Immature natural killer cell (primary cell): ENCODE measurements around the gene PCBP3. TPM values are rescaled to one million over a fixed set of nuclear protein-coding genes. Genes with fewer than 3 reads are reported as not detected.
"Not testable (repeated sequence)": the region's sequence is repeated elsewhere in the genome, so short reads cannot be mapped to it uniquely, and the experiment has no call there.

Experiments
- DNase-seq, 3 donors: peaks; one replicate each; pipeline ENCODE4 v3.0.0; 2022; ENCODE audit warnings: mixed read lengths in 1 of 3
- H3K27ac Mint-ChIP-seq, 6 donors: one replicate each; pipeline ENCODE4 v1.8.0; 2020; ENCODE audit warnings: mixed read lengths in 6 of 6, mild to moderate bottlenecking in 5 of 6, inconsistent platforms in 4 of 6, moderate library complexity in 3 of 6
- H3K27me3 Mint-ChIP-seq, 3 donors: one replicate each; pipeline ENCODE4 v1.8.0; 2020 to 2021; ENCODE audit warnings: low read depth in 3 of 3, mild to moderate bottlenecking in 3 of 3, mixed read lengths in 3 of 3, moderate library complexity in 3 of 3, inconsistent platforms in 1 of 3
- H3K36me3 Mint-ChIP-seq, 3 donors: one replicate each; pipeline ENCODE4 v1.8.0; 2020; ENCODE audit warnings: mixed read lengths in 3 of 3, inconsistent platforms in 2 of 3, mild to moderate bottlenecking in 2 of 3
- H3K4me1 Mint-ChIP-seq, 2 donors: one replicate each; pipeline ENCODE4 v1.8.0; 2020; ENCODE audit warnings: inconsistent platforms in 2 of 2, mild to moderate bottlenecking in 2 of 2, mixed read lengths in 2 of 2, moderate library complexity in 1 of 2
- H3K4me3 Mint-ChIP-seq, 5 donors: one replicate each; pipeline ENCODE4 v1.8.0; 2020; ENCODE audit warnings: mild to moderate bottlenecking in 5 of 5, mixed read lengths in 5 of 5, inconsistent platforms in 3 of 5, moderate library complexity in 3 of 5
- H3K9me3 Mint-ChIP-seq, 6 donors: one replicate each; pipeline ENCODE4 v1.8.0; 2020; ENCODE audit warnings: mild to moderate bottlenecking in 6 of 6, mixed read lengths in 6 of 6, inconsistent platforms in 4 of 6, moderate library complexity in 3 of 6
- polyA plus RNA-seq, 3 donors: library from polyadenylated mRNA; unstranded; fragments of 300-500 nt; fragmentation: Illumina TruSeq; gene quantifications; one replicate each; pipeline ENCODE4 v1.2.3, GENCODE V29; 2021

The PCBP3 gene
- polyA plus RNA-seq, 3 donors from 2014 or later = 0.27 to 0.71 TPM; not detected in 1

DNA sequence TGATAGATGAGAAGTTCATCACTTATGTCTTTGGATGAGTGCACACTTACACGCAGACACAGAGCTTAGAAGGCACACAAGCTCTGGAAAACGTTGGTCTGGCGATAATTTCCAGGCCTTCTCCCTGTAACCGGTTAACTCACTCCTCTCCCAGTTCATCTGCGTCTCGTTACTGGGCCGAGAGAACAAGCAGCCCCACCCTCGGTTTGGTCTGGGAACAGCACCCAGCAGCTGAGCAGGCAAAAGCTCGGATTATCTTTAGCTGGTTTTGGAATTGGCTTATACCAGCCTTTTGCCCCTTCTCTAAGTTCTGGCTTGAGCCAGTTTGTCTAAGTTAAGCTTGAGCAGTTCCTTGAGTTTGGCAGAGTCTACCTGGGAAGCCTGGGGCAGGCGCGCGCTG lies 310.7 kb downstream of the PCBP3 start:
- no peak for DNase-seq
- peaks cover 0 to 5% (median 0%) of the 10 kb centered on the region in 6 donors for H3K9me3 Mint-ChIP-seq
- H3K4me1 Mint-ChIP-seq = peaks cover 2 to 5% of the 10 kb centered on the region in 2 donors
- H3K4me3 Mint-ChIP-seq = no peak overlapping the region
- peaks cover 5% of the 10 kb centered on the region in 3 donors for H3K27me3 Mint-ChIP-seq
- H3K36me3 Mint-ChIP-seq = peaks cover 0 to 3% (median 0%) of the 10 kb centered on the region in 3 donors
- no peak overlapping the region for H3K27ac Mint-ChIP-seq

DNA sequence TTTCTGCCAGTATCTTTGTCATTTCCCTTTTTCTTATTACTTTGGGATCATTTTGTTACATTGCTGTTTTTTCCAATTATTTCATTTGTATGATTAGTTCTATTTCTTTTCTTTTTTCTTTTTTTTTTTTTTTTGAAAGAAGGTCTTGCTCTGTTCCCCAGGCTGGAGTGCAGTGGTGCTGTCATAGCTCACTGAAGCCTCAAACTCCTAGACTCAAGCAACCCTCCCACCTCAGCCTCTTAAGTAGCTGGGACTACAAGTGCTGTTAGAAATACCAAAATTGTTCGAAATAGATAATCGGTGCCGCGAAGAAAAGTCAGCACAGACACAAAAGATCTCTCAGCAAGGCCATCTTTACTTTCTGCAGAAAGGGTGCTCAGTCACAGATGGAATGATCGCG lies 311.4 kb downstream of the PCBP3 start:
- H3K36me3 Mint-ChIP-seq = peaks cover 0 to 3% (median 0%) of the 10 kb centered on the region in 3 donors
- no peak overlapping the region for H3K27ac Mint-ChIP-seq
- no peak for DNase-seq
- peaks cover 0 to 5% (median 0%) of the 10 kb centered on the region in 6 donors for H3K9me3 Mint-ChIP-seq
- H3K4me3 Mint-ChIP-seq = no peak overlapping the region
- H3K27me3 Mint-ChIP-seq = peaks cover 5 to 7% (median 5%) of the 10 kb centered on the region in 3 donors
- H3K4me1 Mint-ChIP-seq = peaks cover 2 to 6% of the 10 kb centered on the region in 2 donors

DNA sequence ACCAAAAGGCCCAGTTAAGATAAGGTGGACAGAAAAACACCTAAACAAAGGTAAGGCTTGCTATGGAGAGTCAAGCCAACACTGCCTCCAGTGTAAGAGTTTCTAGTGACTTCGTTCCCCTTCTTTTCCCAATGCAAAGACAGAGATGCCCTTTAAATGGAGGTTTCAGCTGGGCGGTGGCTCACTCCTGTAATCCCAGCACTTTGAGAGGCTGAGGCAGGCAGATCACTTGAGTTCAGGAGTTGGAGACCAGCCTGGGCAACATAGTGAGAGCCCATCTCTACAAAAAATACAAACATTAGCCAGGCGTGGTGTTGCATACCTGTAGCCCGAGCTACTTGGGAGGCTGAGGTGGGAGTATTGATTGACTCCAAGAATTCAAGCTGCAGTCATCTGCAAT lies 314.0 kb downstream of the PCBP3 start:
- Mint-ChIP-seq H3K4me3 (no peak overlapping the region), H3K9me3 (peaks cover 0 to 5% (median 0%) of the 10 kb centered on the region in 6 donors), H3K27me3 (peaks cover 5 to 10% (median 7%) of the 10 kb centered on the region in 3 donors)

DNA sequence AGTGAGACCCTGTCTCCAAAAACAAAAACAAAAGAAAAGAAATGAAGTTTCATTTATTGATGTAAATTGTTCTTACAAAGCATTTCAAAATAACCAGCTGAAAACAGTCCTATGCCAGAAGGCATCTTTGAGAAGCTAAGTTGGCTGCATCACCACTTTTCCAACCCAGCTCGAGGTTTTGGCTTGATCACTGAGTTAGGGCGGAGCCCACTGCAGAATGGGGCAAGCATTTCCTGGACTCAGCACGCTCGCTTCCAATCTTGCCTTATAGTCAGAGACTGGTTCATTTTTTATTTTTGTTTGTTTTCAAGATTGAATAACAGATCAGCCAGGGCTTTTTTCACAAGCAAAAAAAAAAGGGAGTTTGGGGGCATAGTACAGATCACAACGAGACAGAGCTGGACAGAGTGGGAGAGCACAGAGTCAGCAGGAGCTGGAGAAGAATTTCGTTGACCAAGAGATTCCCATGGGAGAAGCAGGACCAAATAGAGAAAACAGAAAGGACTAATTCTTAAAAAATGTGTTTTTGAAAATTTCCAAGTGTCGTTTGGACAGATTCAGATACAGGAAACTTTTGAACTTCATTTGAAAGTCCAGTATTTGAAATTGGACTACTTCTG lies 314.6 kb downstream of the PCBP3 start:
- no peak overlapping the region for H3K27ac Mint-ChIP-seq
- H3K27me3 Mint-ChIP-seq = peaks cover 5 to 10% (median 7%) of the 10 kb centered on the region in 3 donors
- peaks cover 2 to 6% of the 10 kb centered on the region in 2 donors for H3K4me1 Mint-ChIP-seq
- H3K9me3 Mint-ChIP-seq = peaks cover 0 to 2% (median 0%) of the 10 kb centered on the region in 6 donors
- no peak for DNase-seq
- peaks cover 0 to 4% (median 3%) of the 10 kb centered on the region in 3 donors for H3K36me3 Mint-ChIP-seq
- no peak overlapping the region for H3K4me3 Mint-ChIP-seq

More for the DNA sequence above, 314.0 kb downstream of the PCBP3 start:
- Mint-ChIP-seq H3K27ac (no peak overlapping the region), H3K36me3 (peaks cover 0 to 4% (median 3%) of the 10 kb centered on the region in 3 donors), H3K4me1 (peaks cover 2 to 6% of the 10 kb centered on the region in 2 donors)
- no peak for DNase-seq

DNA sequence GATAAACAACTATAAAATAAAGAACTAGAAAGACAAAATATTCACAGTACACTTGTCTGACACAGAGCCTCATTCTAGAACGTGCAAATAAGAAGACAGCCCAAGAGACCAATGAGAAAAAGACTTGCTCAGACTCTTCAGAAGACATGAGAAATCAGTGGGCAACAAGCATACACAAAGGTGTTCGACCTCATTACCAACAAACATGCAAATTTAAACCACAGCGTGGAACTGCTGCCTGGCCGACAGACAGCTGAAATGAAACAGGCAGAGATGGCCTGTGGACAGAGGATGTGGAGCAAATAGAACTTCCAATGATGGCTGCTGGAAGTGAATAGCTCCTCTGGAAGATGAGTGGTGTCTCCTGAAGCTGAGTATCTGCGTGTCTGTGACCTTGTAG lies 315.7 kb downstream of the PCBP3 start:
- Mint-ChIP-seq H3K9me3 (peaks cover 0 to 5% (median 2%) of the 10 kb centered on the region in 6 donors), H3K4me1 (peaks cover 2 to 6% of the 10 kb centered on the region in 2 donors), H3K4me3 (no peak overlapping the region), H3K36me3 (peaks cover 0 to 8% (median 4%) of the 10 kb centered on the region in 3 donors), H3K27ac (no peak overlapping the region), H3K27me3 (peaks cover 7 to 10% (median 7%) of the 10 kb centered on the region in 3 donors)
- no peak for DNase-seq

DNA sequence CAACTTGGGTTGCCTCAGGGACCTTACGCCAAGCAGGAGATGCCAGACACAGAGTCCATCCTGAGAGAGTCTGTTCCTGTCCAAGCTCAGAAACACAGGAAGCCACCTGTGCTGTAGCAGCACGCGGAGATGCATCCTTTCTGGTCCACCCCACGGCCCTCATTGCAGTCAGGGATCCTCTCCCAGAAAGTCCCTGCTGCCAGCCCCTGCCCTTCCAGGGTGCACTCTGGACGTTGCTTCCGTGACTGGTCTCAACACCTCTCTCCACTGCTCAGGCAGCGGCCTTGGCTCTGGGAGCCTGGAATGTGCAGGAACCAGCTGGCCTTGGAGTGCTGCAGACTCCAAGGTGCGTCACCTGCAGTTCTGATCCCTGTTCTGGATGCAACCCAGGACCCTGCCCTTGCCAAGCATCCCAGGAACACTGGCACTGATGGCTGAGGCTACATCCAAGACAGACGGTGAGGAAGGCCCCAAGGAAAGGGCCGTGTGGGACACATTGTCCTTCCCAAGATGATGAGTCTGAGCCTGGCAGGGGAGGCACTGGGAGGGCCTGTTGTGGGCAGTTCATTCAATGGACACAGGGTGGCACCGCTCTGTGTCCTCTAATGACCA lies 316.4 kb downstream of the PCBP3 start:
- H3K27me3 Mint-ChIP-seq = peaks cover 7 to 10% (median 7%) of the 10 kb centered on the region in 3 donors
- H3K4me1 Mint-ChIP-seq = peaks cover 2 to 6% of the 10 kb centered on the region in 2 donors
- peaks cover 0 to 9% (median 4%) of the 10 kb centered on the region in 6 donors for H3K9me3 Mint-ChIP-seq
- peaks cover 0 to 9% (median 4%) of the 10 kb centered on the region in 3 donors for H3K36me3 Mint-ChIP-seq
- DNase-seq = no peak
- no peak overlapping the region for H3K4me3 Mint-ChIP-seq
- H3K27ac Mint-ChIP-seq = no peak overlapping the region

DNA sequence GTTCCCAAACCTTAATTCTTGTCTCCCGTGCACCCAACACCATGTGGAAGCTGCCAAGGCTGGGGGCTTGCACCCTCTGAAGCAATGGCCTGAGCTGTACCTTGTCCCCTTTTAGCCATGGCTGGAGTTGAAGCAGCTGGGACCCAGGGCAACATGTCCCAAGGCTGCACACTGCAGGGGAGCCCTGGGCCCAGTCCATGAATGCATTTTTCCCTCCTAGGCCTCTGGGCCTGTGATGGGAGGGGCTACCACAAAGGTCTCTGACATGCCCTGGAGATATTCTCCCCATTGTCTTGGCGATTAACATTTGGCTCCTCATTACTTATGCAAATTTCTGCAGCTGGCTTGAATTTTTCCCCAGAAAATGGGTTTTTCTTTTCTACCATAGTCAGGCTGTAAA lies 317.9 kb downstream of the PCBP3 start:
- not testable (repeated sequence) for H3K4me1 Mint-ChIP-seq, H3K4me3 Mint-ChIP-seq, H3K27ac Mint-ChIP-seq, H3K36me3 Mint-ChIP-seq, H3K27me3 Mint-ChIP-seq, DNase-seq, H3K9me3 Mint-ChIP-seq

DNA sequence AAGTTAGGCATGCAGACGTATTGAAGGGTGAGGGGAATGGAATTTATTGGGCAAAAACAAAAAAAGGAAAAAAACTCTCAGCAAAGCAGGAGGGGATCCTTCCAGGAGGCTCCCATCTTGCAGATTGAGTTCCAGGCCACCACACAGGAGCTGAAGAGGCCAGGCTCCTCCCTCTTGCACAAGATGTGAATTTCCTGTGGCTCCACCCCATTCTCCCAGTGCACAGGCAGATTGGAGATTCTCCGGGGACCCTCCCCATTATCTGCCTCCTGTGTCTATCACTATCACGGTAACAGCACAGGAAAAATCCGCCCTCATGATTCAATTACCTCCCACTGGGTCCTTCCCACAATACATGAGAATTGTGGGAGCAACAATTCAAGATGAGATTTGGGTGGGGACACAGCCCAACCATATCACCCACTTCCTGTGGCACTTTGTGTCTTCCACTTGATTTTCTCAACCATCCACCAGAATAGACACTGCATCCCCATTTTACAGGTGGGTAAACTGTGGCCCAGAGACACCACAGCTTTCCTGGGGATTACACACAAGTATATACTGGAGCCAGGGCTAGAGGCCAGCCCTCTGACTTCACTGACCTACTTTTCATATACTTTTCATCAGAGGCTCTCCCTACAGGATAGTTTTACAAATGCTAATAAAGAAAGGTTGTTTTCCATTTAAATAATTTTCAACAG lies 319.2 kb downstream of the PCBP3 start:
- no peak overlapping the region for H3K27ac Mint-ChIP-seq
- peaks cover 3 to 9% (median 4%) of the 10 kb centered on the region in 3 donors for H3K36me3 Mint-ChIP-seq
- no peak for DNase-seq
- peaks cover 0 to 9% (median 3%) of the 10 kb centered on the region in 6 donors for H3K9me3 Mint-ChIP-seq
- H3K27me3 Mint-ChIP-seq = peaks cover 8 to 12% (median 9%) of the 10 kb centered on the region in 3 donors
- peaks cover 2 to 6% of the 10 kb centered on the region in 2 donors for H3K4me1 Mint-ChIP-seq
- H3K4me3 Mint-ChIP-seq = no peak overlapping the region

DNA sequence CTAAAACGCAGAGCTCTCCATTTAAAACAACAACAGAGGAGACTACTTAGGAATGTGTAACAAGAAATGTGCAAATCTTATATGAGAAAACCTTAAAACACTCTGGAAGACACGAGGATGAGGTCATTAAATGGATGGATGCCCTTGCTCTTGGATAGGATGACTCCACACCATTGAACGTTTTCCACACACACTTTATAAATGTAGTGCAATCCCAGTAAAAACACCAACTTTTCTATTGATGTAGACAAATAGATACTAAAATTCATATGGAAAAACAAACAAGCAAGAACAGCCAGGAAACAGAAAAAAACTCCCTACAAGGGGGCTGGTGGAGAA lies 319.7 kb downstream of the PCBP3 start:
- H3K27ac Mint-ChIP-seq = no peak overlapping the region
- peaks cover 3 to 9% (median 4%) of the 10 kb centered on the region in 3 donors for H3K36me3 Mint-ChIP-seq
- H3K9me3 Mint-ChIP-seq = peaks cover 0 to 9% (median 3%) of the 10 kb centered on the region in 6 donors

DNA sequence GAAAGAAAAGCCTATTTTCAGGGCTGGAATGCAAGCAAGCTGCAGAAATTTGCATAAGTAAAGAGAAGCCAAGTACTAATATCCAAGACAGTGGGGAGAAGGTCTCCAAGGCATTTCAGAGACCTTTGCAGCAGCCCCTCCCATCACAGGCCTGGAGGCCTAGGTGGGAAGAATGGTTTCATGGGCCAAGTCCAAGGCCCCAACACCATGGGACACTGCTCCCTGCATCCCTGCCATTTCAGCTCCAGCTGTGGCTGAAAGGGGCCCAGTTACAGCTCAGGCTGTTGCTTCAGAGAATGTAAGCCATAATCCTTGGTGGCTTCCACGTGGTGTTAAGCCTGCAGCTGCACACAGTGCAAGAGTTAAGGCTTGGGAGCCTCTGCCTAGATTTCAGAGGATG lies 321.1 kb downstream of the PCBP3 start:
- DNase-seq = no peak
- peaks cover 0 to 9% (median 3%) of the 10 kb centered on the region in 6 donors for H3K9me3 Mint-ChIP-seq
- no peaks in the 10 kb centered on the region for H3K4me1 Mint-ChIP-seq
- no peak overlapping the region for H3K27ac Mint-ChIP-seq
- H3K36me3 Mint-ChIP-seq = peaks cover 3 to 6% (median 4%) of the 10 kb centered on the region in 3 donors
- H3K27me3 Mint-ChIP-seq = peaks cover 6 to 10% (median 7%) of the 10 kb centered on the region in 3 donors
- no peak overlapping the region for H3K4me3 Mint-ChIP-seq

More for the DNA sequence above, 319.7 kb downstream of the PCBP3 start:
- Mint-ChIP-seq H3K4me1 (peaks cover 2 to 6% of the 10 kb centered on the region in 2 donors), H3K27me3 (peaks cover 8 to 11% (median 9%) of the 10 kb centered on the region in 3 donors), H3K4me3 (no peak overlapping the region)
- DNase-seq = no peak

DNA sequence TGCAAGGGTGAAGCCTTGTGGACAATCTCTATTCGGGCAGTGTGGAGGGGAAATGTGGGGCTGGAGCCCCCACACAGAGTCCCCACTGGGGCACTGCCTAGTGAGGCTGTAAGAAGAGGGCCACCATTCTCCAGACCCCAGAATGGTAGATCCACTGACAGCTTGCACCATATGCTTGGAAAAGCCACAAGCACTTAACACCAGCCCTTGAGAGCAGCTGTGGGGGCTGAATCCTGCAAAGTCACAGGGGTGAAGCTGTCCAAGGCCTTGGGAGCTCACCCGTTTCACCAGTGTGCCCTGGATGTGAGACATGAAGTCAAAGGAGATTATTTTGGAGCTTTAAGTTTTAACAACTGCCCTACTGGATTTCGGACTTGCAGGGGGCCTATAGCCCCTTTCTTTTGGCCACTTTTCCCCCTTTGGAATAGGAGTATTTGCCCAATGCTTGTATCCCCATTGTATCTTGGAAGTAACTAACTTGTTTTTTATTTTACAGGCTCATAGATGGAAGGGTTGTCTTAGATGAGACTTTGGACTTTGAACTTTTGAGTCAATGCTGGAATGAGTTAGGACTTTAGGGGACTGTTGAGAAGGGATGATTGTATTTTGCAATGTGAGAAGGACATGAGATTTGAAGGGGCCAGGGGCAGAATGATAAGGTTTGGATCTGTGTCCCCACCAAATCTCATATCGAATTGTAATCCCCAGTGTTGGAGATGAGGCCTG lies 321.7 kb downstream of the PCBP3 start:
- no peak overlapping the region for H3K4me3 Mint-ChIP-seq
- no peaks in the 10 kb centered on the region for H3K4me1 Mint-ChIP-seq
- H3K9me3 Mint-ChIP-seq = peaks cover 0 to 9% (median 3%) of the 10 kb centered on the region in 6 donors
- H3K27ac Mint-ChIP-seq = no peak overlapping the region
- DNase-seq = no peak
- peaks cover 6 to 9% (median 7%) of the 10 kb centered on the region in 3 donors for H3K27me3 Mint-ChIP-seq
- H3K36me3 Mint-ChIP-seq = peaks cover 3 to 6% (median 4%) of the 10 kb centered on the region in 3 donors

DNA sequence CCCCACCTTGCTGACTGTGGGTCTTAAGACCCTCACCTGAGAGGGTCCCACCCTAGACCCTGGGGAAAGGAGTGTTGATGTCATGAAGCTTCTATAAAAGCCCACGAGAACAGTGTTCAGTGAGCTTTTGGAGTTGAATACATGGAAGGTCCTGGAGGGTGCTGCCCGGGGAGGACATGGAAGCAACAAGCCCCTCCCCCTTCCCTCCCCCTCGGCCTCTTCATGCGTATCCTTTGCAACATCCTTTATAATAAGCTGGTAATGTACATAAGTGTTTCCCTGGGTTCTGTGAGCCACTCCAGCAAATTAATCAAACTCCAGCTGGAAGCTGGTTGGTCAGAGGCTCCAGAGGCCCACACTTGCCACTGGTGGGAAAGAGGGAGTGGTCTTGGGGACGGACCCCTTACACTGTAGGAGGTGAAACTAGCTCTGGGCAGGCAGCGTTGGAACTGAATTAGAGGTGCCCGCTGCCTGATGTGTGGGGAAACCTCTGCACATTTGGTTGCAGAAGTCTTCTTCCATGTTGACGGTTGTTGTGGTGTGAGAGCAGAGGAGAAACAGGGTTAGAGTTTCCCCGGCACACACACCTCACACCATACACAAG lies 323.4 kb downstream of the PCBP3 start:
- DNase-seq = no peak
- no peak overlapping the region for H3K27ac Mint-ChIP-seq
- peaks cover 0 to 9% (median 3%) of the 10 kb centered on the region in 6 donors for H3K9me3 Mint-ChIP-seq
- H3K36me3 Mint-ChIP-seq = peaks cover under 1 to 6% (median 3%) of the 10 kb centered on the region in 3 donors
- H3K4me1 Mint-ChIP-seq = no peaks in the 10 kb centered on the region
- no peak overlapping the region for H3K4me3 Mint-ChIP-seq
- H3K27me3 Mint-ChIP-seq = peaks cover 4 to 9% (median 6%) of the 10 kb centered on the region in 3 donors
